Neural cell (in vitro differentiated cells): Measurements from ENCODE around the gene CLVS2. TPM values are rescaled to one million over a fixed set of nuclear protein-coding genes. Genes with fewer than 3 reads are reported as not detected.

Source experiments
- H2AFZ ChIP-seq: fragments of 200-600, 300-800 bp; sonication (generic), shearing (Covaris generic); 2 replicates; pipeline ENCODE4 v1.6.0; 2014; ENCODE audit warnings: low read depth, mild to moderate bottlenecking, antibody characterized with exemption, low read length, moderate library complexity
- H3F3A ChIP-seq: fragments of 200-600 bp; shearing (Covaris generic); 2 replicates; pipeline ENCODE4 v1.6.1; 2016; ENCODE audit warnings: mild to moderate bottlenecking, moderate library complexity, mixed read lengths, antibody characterized with exemption, low read length; ENCODE audit not compliant: insufficient read depth, poor library complexity, severe bottlenecking
- H3K27ac ChIP-seq: fragments of 200-600, 300-800 bp; sonication (generic), shearing (Covaris generic); 2 replicates; pipeline ENCODE4 v1.5.1; 2014; ENCODE audit warnings: mild to moderate bottlenecking, low read length, moderate library complexity
- H3K27me3 ChIP-seq: fragments of 300-800, 200-600 bp; sonication (generic), shearing (Covaris generic); 2 replicates; pipeline ENCODE4 v1.6.0; 2014; ENCODE audit warnings: mild to moderate bottlenecking, low read depth, low read length, moderate library complexity; ENCODE audit not compliant: insufficient read depth
- H3K36me3 ChIP-seq: fragments of 300-800, 200-600 bp; sonication (generic), shearing (Covaris generic); 2 replicates; pipeline ENCODE4 v1.5.1; 2014; ENCODE audit warnings: mild to moderate bottlenecking, antibody characterized with exemption, low read length, moderate library complexity; ENCODE audit not compliant: insufficient read depth
- H3K4me2 ChIP-seq: fragments of 300-800, 200-600 bp; sonication (generic), shearing (Covaris generic); 2 replicates; pipeline ENCODE4 v1.6.0; 2014; ENCODE audit warnings: mild to moderate bottlenecking, low read length
- H3K4me3 ChIP-seq: fragments of 300-800, 200-600 bp; sonication (generic), shearing (Covaris generic); 2 replicates; pipeline ENCODE4 v1.5.1; 2014; ENCODE audit warnings: mild to moderate bottlenecking, low read length, moderate library complexity
- H3K79me2 ChIP-seq: fragments of 200-600 bp; shearing (Covaris generic); replicated peaks from 2 replicates; pipeline ENCODE4 v1.6.0; 2014; ENCODE audit warnings: mild to moderate bottlenecking, low read length, moderate library complexity; ENCODE audit not compliant: insufficient read depth
- H3K9ac ChIP-seq: fragments of 300-800, 200-600 bp; sonication (generic), shearing (Covaris generic); 2 replicates; pipeline ENCODE4 v1.6.1; 2016; ENCODE audit warnings: mild to moderate bottlenecking, low read length, mixed read lengths
- H3K9me2 ChIP-seq: fragments of 200-600 bp; shearing (Covaris generic); 2 replicates; pipeline ENCODE4 v1.6.1; 2016; ENCODE audit warnings: mild to moderate bottlenecking, low read length, mixed read lengths; ENCODE audit not compliant: insufficient read depth
- H3K9me3 ChIP-seq: fragments of 200-600, 300-800 bp; sonication (generic), shearing (Covaris generic); 2 replicates; pipeline ENCODE4 v1.6.1; 2016; ENCODE audit warnings: mild to moderate bottlenecking, mixed run types, low read length, moderate library complexity, mixed read lengths
- H4K20me1 ChIP-seq: fragments of 200-600 bp; shearing (Covaris generic); 2 replicates; pipeline ENCODE4 v1.6.1; 2016; ENCODE audit warnings: mild to moderate bottlenecking, mixed run types; ENCODE audit not compliant: insufficient read depth
- CTCF ChIP-seq: fragments of 450-650 bp; IDR thresholded peaks from 2 replicates; pipeline ENCODE4 v1.5.1; 2014; ENCODE audit warnings: antibody characterized with exemption, mild to moderate bottlenecking, moderate library complexity; ENCODE audit not compliant: poor library complexity, severe bottlenecking
- EP300 ChIP-seq: fragments of 450-650 bp; conservative IDR thresholded peaks from 2 replicates; pipeline ENCODE4 v1.6.1; 2014; ENCODE audit warnings: antibody characterized with exemption, mild to moderate bottlenecking, moderate library complexity; ENCODE audit not compliant: poor library complexity, severe bottlenecking
- EZH2 ChIP-seq: fragments of 200-600, 300-800 bp; shearing (Covaris generic), sonication (generic); IDR thresholded peaks from 2 replicates; pipeline ENCODE4 v1.6.1; 2014; ENCODE audit warnings: antibody characterized with exemption, low read length, borderline replicate concordance, mild to moderate bottlenecking; ENCODE audit not compliant: insufficient read depth, poor library complexity, severe bottlenecking
- MXI1 ChIP-seq: fragments of 450-650 bp; conservative IDR thresholded peaks from 2 replicates; pipeline ENCODE4 v1.6.1; 2014; ENCODE audit warnings: antibody characterized with exemption, mild to moderate bottlenecking; ENCODE audit not compliant: poor library complexity, severe bottlenecking
- POLR2AphosphoS5 ChIP-seq: IDR thresholded peaks from 2 replicates; pipeline ENCODE4 v1.6.1; 2012
- RAD21 ChIP-seq: fragments of 450-650 bp; conservative IDR thresholded peaks from 2 replicates; pipeline ENCODE4 v1.6.1; 2014; ENCODE audit warnings: antibody characterized with exemption, mild to moderate bottlenecking, moderate library complexity
- SMC3 ChIP-seq: fragments of 450-650 bp; conservative IDR thresholded peaks from 2 replicates; pipeline ENCODE4 v1.6.1; 2014; ENCODE audit warnings: antibody characterized with exemption, mild to moderate bottlenecking, moderate library complexity; ENCODE audit not compliant: poor library complexity
- TAF1 ChIP-seq: IDR thresholded peaks from 2 replicates; pipeline ENCODE4 v1.6.1; 2012; ENCODE audit warnings: low read depth
- polyA plus RNA-seq: library from polyadenylated mRNA; depleted of rRNA; stranded (reverse); fragments of >200 nt; gene quantifications from 2 replicates; pipeline ENCODE4 v1.2.3, GENCODE V29; 2014
- TF ChIP-seq, protein P1 (sequence below): IDR thresholded peaks from 2 replicates; pipeline ENCODE4 v1.6.1; 2012; ENCODE audit warnings: borderline replicate concordance

CLVS2 gene
- polyA plus RNA-seq, 1 donor from 2014 or later = 12.9 TPM

GRCh38 chr6:123044341-123044860 lies 48.4 kb downstream of the CLVS2 start:
- Histone ChIP-seq H3K27me3 (no peaks in the 10 kb centered on the region), H4K20me1 (no peaks in the 10 kb centered on the region), H3K4me3 (no peak overlapping the region), H3F3A (no peaks in the 10 kb centered on the region), H3K36me3 (peaks cover 6% of the 10 kb centered on the region), H3K27ac (no peak overlapping the region), H3K9me2 (no peaks in the 10 kb centered on the region), H3K9ac (no peak overlapping the region), H3K4me2 (no peak overlapping the region), H3K79me2 (no peaks in the 10 kb centered on the region), H2AFZ (no peak overlapping the region), H3K9me3 (no peaks in the 10 kb centered on the region)
- TF ChIP-seq, protein P1, sequence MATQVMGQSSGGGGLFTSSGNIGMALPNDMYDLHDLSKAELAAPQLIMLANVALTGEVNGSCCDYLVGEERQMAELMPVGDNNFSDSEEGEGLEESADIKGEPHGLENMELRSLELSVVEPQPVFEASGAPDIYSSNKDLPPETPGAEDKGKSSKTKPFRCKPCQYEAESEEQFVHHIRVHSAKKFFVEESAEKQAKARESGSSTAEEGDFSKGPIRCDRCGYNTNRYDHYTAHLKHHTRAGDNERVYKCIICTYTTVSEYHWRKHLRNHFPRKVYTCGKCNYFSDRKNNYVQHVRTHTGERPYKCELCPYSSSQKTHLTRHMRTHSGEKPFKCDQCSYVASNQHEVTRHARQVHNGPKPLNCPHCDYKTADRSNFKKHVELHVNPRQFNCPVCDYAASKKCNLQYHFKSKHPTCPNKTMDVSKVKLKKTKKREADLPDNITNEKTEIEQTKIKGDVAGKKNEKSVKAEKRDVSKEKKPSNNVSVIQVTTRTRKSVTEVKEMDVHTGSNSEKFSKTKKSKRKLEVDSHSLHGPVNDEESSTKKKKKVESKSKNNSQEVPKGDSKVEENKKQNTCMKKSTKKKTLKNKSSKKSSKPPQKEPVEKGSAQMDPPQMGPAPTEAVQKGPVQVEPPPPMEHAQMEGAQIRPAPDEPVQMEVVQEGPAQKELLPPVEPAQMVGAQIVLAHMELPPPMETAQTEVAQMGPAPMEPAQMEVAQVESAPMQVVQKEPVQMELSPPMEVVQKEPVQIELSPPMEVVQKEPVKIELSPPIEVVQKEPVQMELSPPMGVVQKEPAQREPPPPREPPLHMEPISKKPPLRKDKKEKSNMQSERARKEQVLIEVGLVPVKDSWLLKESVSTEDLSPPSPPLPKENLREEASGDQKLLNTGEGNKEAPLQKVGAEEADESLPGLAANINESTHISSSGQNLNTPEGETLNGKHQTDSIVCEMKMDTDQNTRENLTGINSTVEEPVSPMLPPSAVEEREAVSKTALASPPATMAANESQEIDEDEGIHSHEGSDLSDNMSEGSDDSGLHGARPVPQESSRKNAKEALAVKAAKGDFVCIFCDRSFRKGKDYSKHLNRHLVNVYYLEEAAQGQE = no peak

DNA sequence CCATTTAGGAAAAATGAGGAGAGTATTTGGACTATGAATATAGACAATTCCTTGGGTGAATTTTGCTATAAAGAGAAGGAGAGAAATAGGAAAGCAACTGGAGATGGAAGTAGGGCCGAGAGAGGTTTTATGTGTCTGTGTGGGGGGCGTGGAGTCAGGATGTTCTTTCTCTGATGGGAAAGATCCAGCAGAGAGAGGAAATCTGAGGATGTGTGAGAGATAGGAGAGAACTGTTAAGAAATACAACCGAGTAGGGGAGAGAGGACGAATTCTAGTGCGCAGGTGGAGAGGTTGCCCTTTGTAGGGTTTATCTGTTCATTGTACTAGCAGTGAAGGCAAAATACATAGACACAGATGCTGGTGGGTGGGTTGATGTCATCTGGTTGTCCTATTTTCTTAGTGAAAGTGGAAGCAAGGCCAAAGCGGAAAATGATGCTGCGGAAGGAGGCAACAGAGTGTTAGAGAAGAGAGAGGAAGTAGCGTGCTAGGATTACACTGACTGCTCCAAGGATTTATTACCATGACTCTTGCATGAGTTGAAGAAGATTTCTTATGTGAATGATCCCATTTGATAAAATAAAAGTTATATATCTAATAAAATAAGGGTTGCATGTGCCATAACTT lies 57.7 kb downstream of the CLVS2 start:
- Histone ChIP-seq H3K4me2 (no peak overlapping the region), H3K36me3 (peaks cover 15% of the 10 kb centered on the region), H3K9me2 (no peaks in the 10 kb centered on the region), H3K79me2 (no peaks in the 10 kb centered on the region), H3K9ac (no peak overlapping the region), H2AFZ (no peak overlapping the region), H4K20me1 (no peaks in the 10 kb centered on the region), H3K27me3 (no peaks in the 10 kb centered on the region), H3F3A (no peaks in the 10 kb centered on the region), H3K4me3 (no peak overlapping the region), H3K27ac (no peak overlapping the region), H3K9me3 (no peaks in the 10 kb centered on the region)
- TF ChIP-seq EZH2 (no peak), CTCF (no peak), RAD21 (no peak), MXI1 (no peak), POLR2AphosphoS5 (no peak), SMC3 (no peak), TAF1 (no peak), EP300 (no peak)
- TF ChIP-seq, protein P1 = no peak
